Adrenal gland (tissue), 19 donors: ENCODE data around the gene RPL35. TPM values are rescaled to one million over a fixed set of nuclear protein-coding genes. Genes with fewer than 3 reads are reported as not detected.
A peak's percentile ranks its signal among the peaks of the same experiment; 100 is the strongest.

Experiments used
- DNase-seq, 7 donors: peaks; one replicate each; pipeline ENCODE4 v3.0.0-alpha.2; 2019 to 2020
- H3K27ac ChIP-seq, 5 donors: fragments of 200-600 bp; sonication (generic) in 4 of 5; 1 replicate in 3 of 5; 2 replicates in 2 of 5; pipeline versions ENCODE4 v1.5.1 to v1.8.0; 2016 to 2020; ENCODE audit warnings: mild to moderate bottlenecking in 1 of 5
- H3K27me3 ChIP-seq: fragments of 200-600 bp; 2 replicates; pipeline ENCODE4 v1.8.0; 2021
- H3K36me3 ChIP-seq, 2 donors: fragments of 200-600 bp; replicated peaks in 1 of 2; 1 replicate in 1 of 2; 2 replicates in 1 of 2; pipeline versions ENCODE4 v1.5.1 to v1.8.0; 2018 to 2022
- H3K4me1 ChIP-seq, 2 donors: fragments of 200-600 bp; replicated peaks in 1 of 2; 1 replicate in 1 of 2; 2 replicates in 1 of 2; pipeline versions ENCODE4 v1.5.1 to v1.8.0; 2018 to 2021
- H3K4me3 ChIP-seq, 4 donors: fragments of 200-600 bp; sonication (generic) in 3 of 4; one replicate each; pipeline ENCODE4 v1.5.1; 2016 to 2018
- H3K9me3 ChIP-seq, 3 donors: fragments of 200-600 bp; sonication (generic) in 1 of 3; replicated peaks in 1 of 3; 1 replicate in 2 of 3; 2 replicates in 1 of 3; pipeline versions ENCODE4 v1.5.1 to v1.8.0; 2016 to 2021
- CTCF ChIP-seq, 6 experiments: fragments of 450-650 bp in 4 of 6; fragments of 200-600 bp in 2 of 6; sonication (generic) in 1 of 6; IDR thresholded peaks; 1 replicate in 5 of 6; 2 replicates in 1 of 6; pipeline versions ENCODE4 v1.5.1 to v1.8.0; 2016 to 2021; ENCODE audit warnings: antibody characterized with exemption in 6 of 6, mild to moderate bottlenecking in 2 of 6, moderate library complexity in 1 of 6
- POLR2A ChIP-seq, 2 donors: fragments of 450-650 bp; IDR thresholded peaks; one replicate each; pipeline ENCODE4 v1.6.1; 2017; ENCODE audit warnings: antibody characterized with exemption in 2 of 2, mild to moderate bottlenecking in 2 of 2, moderate library complexity in 1 of 2
- WGBS, 4 donors: extraction: QIAGEN DNeasy Blood & Tissue Kit in 2 of 4; methylation state at CpG; one replicate each; pipeline versions ENCODE4 v1.1.5 to v1.1.7; 2013 to 2017; 5-methylcytosine and 5-hydroxymethylcytosine counted together
- intact Hi-C, 2 donors: fragments of 100-400 bp; cut with DNase I; formaldehyde crosslinking; loops; one replicate each; pipeline versions ENCODE4 v1.14.1 to v1.15.0; 2022 to 2023
- long read RNA-seq, 10 donors: library from polyadenylated mRNA in 3 of 10; unstranded in 2 of 10; stranded (forward) in 1 of 10; transcript quantifications; one replicate each; pipeline ENCODE4 v2.0.0 and lab custom pipeline, GENCODE V29; 2021 to 2026
- polyA plus RNA-seq, 3 donors: library from polyadenylated mRNA; stranded (reverse); fragments of 200-250 nt in 2 of 3; fragments of 350-450 nt in 1 of 3; fragmentation: Illumina TruSeq in 1 of 3; extraction: RNeasy Lipid Tissue Mini Kit (QIAGEN cat#74804) in 1 of 3; gene quantifications; one replicate each; pipeline ENCODE4 v1.2.3, GENCODE V29; 2013 to 2014
- total RNA-seq, 9 donors: library from RNA; depleted of rRNA in 4 of 9; stranded (reverse); fragments of >200 nt in 4 of 9; fragments of 120-200 nt in 1 of 9; fragmentation: NEBNext Ultra II Directional in 1 of 9; extraction: Animal tissue kit (Norgen Biotek cat#: 25700) in 1 of 9; gene quantifications; one replicate each; pipeline versions ENCODE4 v1.1.0 to v1.2.4, GENCODE V29; 2013 to 2023
- donor health status: healthy with polysubstance abuse.
- donor health status: Bipolar disorder and iron deficiency.
- donor health status: DM: yes; HTN: yes; CAD: no.
- donor health status: DM: no; HTN: no; CAD: no.
- donor health status: DM: no; HTN: no; CAD: no.
- donor health status: DM: yes; HTN: yes; CAD: no.

The RPL35 gene
- total RNA-seq (1,000 to 10,000 TPM in 8 of 9 donors, 100 to 1,000 TPM in 1; 884 to 2,087 (median 1,245) TPM), polyA plus RNA-seq (1,000 to 10,000 TPM; 1,560 to 4,952 (median 4,757) TPM)
- long read RNA-seq, donor 1, transcript RPL35-201 (4 exons, 455 nt) = major isoform, 859 of 1,307 reads
- long read RNA-seq, donor 1, transcript RPL35-205 (2 exons, 649 nt) = minor isoform, 33 of 1,307 reads
- long read RNA-seq, donor 1, transcript RPL35-203 (3 exons, 785 nt) = minor isoform, 327 of 1,307 reads
- long read RNA-seq, donor 1, partial matches to known transcripts = 79 of 1,307 reads
- long read RNA-seq, donor 1, other reads (novel, unspliced or antisense) = 6 of 1,307 reads
- long read RNA-seq, donor 2, transcript RPL35-201 (4 exons, 455 nt) = major isoform, 541 of 804 reads
- long read RNA-seq, donor 2, transcript RPL35-203 (3 exons, 785 nt) = minor isoform, 209 of 804 reads
- long read RNA-seq, donor 2, transcript RPL35-205 (2 exons, 649 nt) = minor isoform, 14 of 804 reads
- long read RNA-seq, donor 2, partial matches to known transcripts = 40 of 804 reads
- long read RNA-seq, donor 2, other reads (novel, unspliced or antisense) = 0 of 804 reads
- long read RNA-seq, donor 3, transcript RPL35-203 (3 exons, 785 nt) = minor isoform, 145 of 717 reads
- long read RNA-seq, donor 3, transcript RPL35-201 (4 exons, 455 nt) = major isoform, 496 of 717 reads
- long read RNA-seq, donor 3, transcript RPL35-205 (2 exons, 649 nt) = minor isoform, 12 of 717 reads
- long read RNA-seq, donor 3, partial matches to known transcripts = 61 of 717 reads
- long read RNA-seq, donor 3, other reads (novel, unspliced or antisense) = 0 of 717 reads
- long read RNA-seq, donor 4, transcript RPL35-201 (4 exons, 455 nt) = major isoform, 499 of 547 reads
- long read RNA-seq, donor 4, transcript RPL35-203 (3 exons, 785 nt) = minor isoform, 43 of 547 reads
- long read RNA-seq, donor 4, partial matches to known transcripts = 0 of 547 reads
- long read RNA-seq, donor 4, other reads (novel, unspliced or antisense) = 4 of 547 reads
- long read RNA-seq, donor 5, transcript RPL35-201 (4 exons, 455 nt) = major isoform, 464 of 491 reads
- long read RNA-seq, donor 5, transcript RPL35-203 (3 exons, 785 nt) = minor isoform, 15 of 491 reads
- long read RNA-seq, donor 5, partial matches to known transcripts = 11 of 491 reads
- long read RNA-seq, donor 5, other reads (novel, unspliced or antisense) = 1 of 491 reads
- long read RNA-seq, donor 6, transcript RPL35-203 (3 exons, 785 nt) = minor isoform, 45 of 647 reads
- long read RNA-seq, donor 6, transcript RPL35-201 (4 exons, 455 nt) = major isoform, 598 of 647 reads
- long read RNA-seq, donor 6, partial matches to known transcripts = 1 of 647 reads
- long read RNA-seq, donor 6, other reads (novel, unspliced or antisense) = 3 of 647 reads
- long read RNA-seq, donor 7, transcript RPL35-201 (4 exons, 455 nt) = major isoform, 446 of 665 reads
- long read RNA-seq, donor 7, transcript RPL35-205 (2 exons, 649 nt) = minor isoform, 17 of 665 reads
- long read RNA-seq, donor 7, transcript RPL35-203 (3 exons, 785 nt) = minor isoform, 164 of 665 reads
- long read RNA-seq, donor 7, partial matches to known transcripts = 37 of 665 reads
- long read RNA-seq, donor 7, other reads (novel, unspliced or antisense) = 0 of 665 reads
- long read RNA-seq, donor 8, transcript RPL35-203 (3 exons, 785 nt) = minor isoform, 344 of 1,196 reads
- long read RNA-seq, donor 8, transcript RPL35-201 (4 exons, 455 nt) = major isoform, 788 of 1,196 reads
- long read RNA-seq, donor 8, transcript RPL35-205 (2 exons, 649 nt) = minor isoform, 38 of 1,196 reads
- long read RNA-seq, donor 8, partial matches to known transcripts = 25 of 1,196 reads
- long read RNA-seq, donor 8, other reads (novel, unspliced or antisense) = 0 of 1,196 reads
- long read RNA-seq, donor 9, transcript RPL35-203 (3 exons, 785 nt) = minor isoform, 126 of 639 reads
- long read RNA-seq, donor 9, transcript RPL35-201 (4 exons, 455 nt) = major isoform, 462 of 639 reads
- long read RNA-seq, donor 9, transcript RPL35-205 (2 exons, 649 nt) = minor isoform, 11 of 639 reads
- long read RNA-seq, donor 9, partial matches to known transcripts = 40 of 639 reads
- long read RNA-seq, donor 9, other reads (novel, unspliced or antisense) = 0 of 639 reads
- long read RNA-seq, donor 10, transcript RPL35-201 (4 exons, 455 nt) = major isoform, 336 of 487 reads
- long read RNA-seq, donor 10, transcript RPL35-205 (2 exons, 649 nt) = minor isoform, 10 of 487 reads
- long read RNA-seq, donor 10, transcript RPL35-203 (3 exons, 785 nt) = minor isoform, 126 of 487 reads
- long read RNA-seq, donor 10, partial matches to known transcripts = 15 of 487 reads
- long read RNA-seq, donor 10, other reads (novel, unspliced or antisense) = 0 of 487 reads

GRCh38 chr9:124861342-124862229 lies at the start of gene RPL35, which contains the start of gene ARPC5L:
TSS of gene RPL35 (minus strand) at chr9:124861957. CDS start at chr9:124861912, 45 bp downstream.
TSS of gene ARPC5L (plus strand) at chr9:124862130. CDS start at chr9:124869291, 7,161 bp downstream.
- 0% methylated on average over 4 to 92 of the region's 92 CpGs for WGBS, 4 donors
- H3K9me3 ChIP-seq = no peaks in the 10 kb centered on the region
- H3K27me3 ChIP-seq = no peaks in the 10 kb centered on the region
- H3K27ac ChIP-seq = peak within 1 kb of the TSS; percentile 70 to 93 (median 92)
- intact Hi-C loops = loop anchor here in 1 of 2 donors (10.0 kb wide), 1 partner anchor 283 kb away; the partner anchor contains the start of gene SCAI
- H3K36me3 ChIP-seq = peaks cover 0 to 38% of the 10 kb centered on the region in 2 donors
- peaks cover 15 to 36% of the 10 kb centered on the region in 2 donors for H3K4me1 ChIP-seq
- peak within 1 kb of the TSS; percentile 37 to 94 (median 62) for H3K4me3 ChIP-seq
- peak; percentile 94 to 97 (median 95) for DNase-seq
- TF ChIP-seq CTCF (IDR thresholded peaks at IDR 0.05) (peak in 5 of 6 experiments; percentile 14 to 45 (median 22)), POLR2A (IDR thresholded peaks at IDR 0.05) (peak; percentile 75 to 81)

- DNase-seq = no peak
- H3K4me1 ChIP-seq = no peaks in the 10 kb centered on the region
- H3K27me3 ChIP-seq = no peaks in the 10 kb centered on the region
- H3K9me3 ChIP-seq = no peaks in the 10 kb centered on the region
- WGBS, 4 donors = 64 to 84% (median 66%) methylated on average over 2 of the region's 2 CpGs
- H3K4me3 ChIP-seq = no peak overlapping the region
- TF ChIP-seq CTCF (IDR thresholded peaks at IDR 0.05) (no peak), POLR2A (IDR thresholded peaks at IDR 0.05) (no peak)
- peaks cover 0 to 60% of the 10 kb centered on the region in 2 donors for H3K36me3 ChIP-seq
- intact Hi-C loops = no loop called here
- no peak overlapping the region for H3K27ac ChIP-seq
These were observed 46.3 kb upstream of the RPL35 start for GRCh38 chr9:124908098-124908497.
